ENCODE measurements around the gene RNF186. TPM values are rescaled to one million over a fixed set of nuclear protein-coding genes. Genes with fewer than 3 reads are reported as not detected.
"Not testable (repeated sequence)": the region's sequence is repeated elsewhere in the genome, so short reads cannot be mapped to it uniquely, and the experiment has no call there.

RNF186 gene
- total RNA-seq, 4 donors from 2014 or later = 0.24 TPM; not detected in 3

- DNase-seq = no peak
- ATAC-seq = no peak
- in situ Hi-C loops (cut with MboI; ENCODE audit: low sequenced_read_pairs in 4 of 4) (no loop called here), intact Hi-C loops (cut with DNase I; ENCODE audit: low total_unique reads) (no loop called here)
- TF ChIP-seq CTCF (IDR thresholded peaks at IDR 0.05 in 4 of 5, conservative IDR thresholded peaks at IDR 0.05 in 1 of 5) = no peak
- TF ChIP-seq POLR2A (IDR thresholded peaks at IDR 0.05) = no peak
- Histone ChIP-seq H3K4me3 (no peak overlapping the region), H3K27ac (no peak overlapping the region), H3K9me3 (no peaks in the 10 kb centered on the region), H3K4me1 (no peaks in the 10 kb centered on the region), H3K36me3 (no peaks in the 10 kb centered on the region), H3K27me3 (no peaks in the 10 kb centered on the region)
Measured at GRCh38 chr1:19794583-19794982, 20.5 kb downstream of the RNF186 start.

GRCh38 chr1:19793360-19794046 is 21.6 kb downstream of the RNF186 start:
- Histone ChIP-seq H3K27me3 (no peaks in the 10 kb centered on the region), H3K4me1 (no peaks in the 10 kb centered on the region), H3K36me3 (no peaks in the 10 kb centered on the region), H3K27ac (no peak overlapping the region), H3K4me3 (no peak overlapping the region), H3K9me3 (no peaks in the 10 kb centered on the region)
- no peak for ATAC-seq
- no peak for DNase-seq
- intact Hi-C loops (cut with DNase I; ENCODE audit: low total_unique reads) (no loop called here), in situ Hi-C loops (cut with MboI; ENCODE audit: low sequenced_read_pairs in 4 of 4) (no loop called here)
- no peak for TF ChIP-seq POLR2A (IDR thresholded peaks at IDR 0.05)
- TF ChIP-seq CTCF (IDR thresholded peaks at IDR 0.05 in 4 of 5, conservative IDR thresholded peaks at IDR 0.05 in 1 of 5) = no peak

GRCh38 chr1:19792237-19793002 is 22.7 kb downstream of the RNF186 start:
- Histone ChIP-seq H3K9me3 (no peaks in the 10 kb centered on the region), H3K27me3 (no peaks in the 10 kb centered on the region), H3K36me3 (no peaks in the 10 kb centered on the region), H3K4me3 (no peak overlapping the region), H3K4me1 (no peaks in the 10 kb centered on the region), H3K27ac (no peak overlapping the region)
- DNase-seq (no peak), ATAC-seq (no peak)
- in situ Hi-C loops (cut with MboI; ENCODE audit: low sequenced_read_pairs in 4 of 4) = no loop called here
- TF ChIP-seq CTCF (IDR thresholded peaks at IDR 0.05 in 4 of 5, conservative IDR thresholded peaks at IDR 0.05 in 1 of 5) = no peak
- no peak for TF ChIP-seq POLR2A (IDR thresholded peaks at IDR 0.05)
- intact Hi-C loops (cut with DNase I; ENCODE audit: low total_unique reads) = no loop called here

DNA sequence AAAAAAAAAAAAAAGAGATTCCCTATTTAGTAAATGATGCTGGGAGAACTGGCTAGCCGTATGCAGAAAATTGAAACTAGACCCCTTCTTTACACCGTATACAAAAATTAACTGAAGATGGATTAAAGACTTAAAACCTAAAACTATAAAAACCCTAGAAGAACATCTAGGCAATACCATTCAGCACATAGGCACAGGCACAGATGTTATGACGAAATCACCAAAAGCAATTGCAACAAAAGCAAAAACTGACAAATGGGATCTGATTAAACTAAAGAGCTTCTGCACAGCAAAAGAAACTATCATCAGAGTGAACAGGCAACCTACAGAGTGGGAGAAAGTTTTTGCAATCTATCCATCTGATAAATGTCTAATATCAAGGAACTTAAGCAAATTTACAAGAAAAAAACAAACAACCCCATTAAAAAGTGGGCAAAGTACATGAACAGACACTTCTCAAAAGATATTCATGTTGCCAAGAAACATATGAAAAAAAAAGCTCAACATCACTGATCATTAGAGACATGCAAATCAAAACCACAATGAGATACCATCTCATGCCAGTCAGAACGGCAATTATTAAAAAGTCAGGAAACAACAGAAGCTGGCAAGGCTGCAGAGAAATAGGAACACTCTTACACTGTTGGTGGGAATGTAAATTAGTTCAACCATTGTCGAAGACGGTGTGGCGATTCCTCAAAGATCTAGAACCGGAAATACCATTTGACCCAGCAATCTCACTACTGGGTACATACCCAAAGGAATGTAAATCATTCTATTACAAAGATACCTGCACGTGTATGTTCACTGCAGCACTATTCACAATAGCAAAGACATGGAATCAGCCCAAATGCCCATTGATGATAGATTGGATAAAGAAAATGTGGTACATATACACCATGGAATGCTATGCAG is 24.8 kb downstream of the RNF186 start:
- in situ Hi-C loops (cut with MboI; ENCODE audit: low sequenced_read_pairs in 4 of 4); H3K9me3 ChIP-seq; H3K4me1 ChIP-seq; ATAC-seq; H3K27ac ChIP-seq; intact Hi-C loops (cut with DNase I; ENCODE audit: low total_unique reads); H3K27me3 ChIP-seq; H3K4me3 ChIP-seq; H3K36me3 ChIP-seq; DNase-seq: not testable (repeated sequence)

DNA sequence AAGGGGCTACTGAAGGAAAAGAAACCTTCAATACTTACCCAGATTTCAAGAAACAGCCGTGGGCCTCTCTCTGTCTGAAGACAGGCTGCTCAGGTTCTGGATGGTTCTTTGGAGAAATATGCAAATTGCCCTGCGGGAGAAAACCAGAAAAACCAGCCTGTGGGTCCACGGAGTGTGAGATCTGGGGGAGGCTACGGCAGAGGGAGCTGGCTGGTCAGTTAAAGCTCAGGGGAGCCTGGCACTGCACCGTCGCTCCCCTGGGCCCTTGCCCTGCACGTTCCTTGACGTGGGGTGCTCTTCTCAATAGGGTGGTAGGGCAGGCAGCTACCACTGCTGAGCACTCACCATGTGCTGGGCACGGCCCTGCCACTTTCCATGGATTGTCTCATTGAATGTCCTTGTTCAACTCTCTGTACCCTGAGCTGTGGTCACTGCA is 28.1 kb downstream of the RNF186 start:
- H3K4me1 ChIP-seq = no peaks in the 10 kb centered on the region
- H3K36me3 ChIP-seq = no peaks in the 10 kb centered on the region

More for the DNA sequence above, 28.1 kb downstream of the RNF186 start:
- Histone ChIP-seq H3K27me3 (no peaks in the 10 kb centered on the region), H3K4me3 (no peak overlapping the region), H3K9me3 (no peaks in the 10 kb centered on the region), H3K27ac (no peak overlapping the region)
- in situ Hi-C loops (cut with MboI; ENCODE audit: low sequenced_read_pairs in 4 of 4) (no loop called here), intact Hi-C loops (cut with DNase I; ENCODE audit: low total_unique reads) (no loop called here)
- DNase-seq (no peak), ATAC-seq (no peak)
- TF ChIP-seq CTCF (IDR thresholded peaks at IDR 0.05 in 4 of 5, conservative IDR thresholded peaks at IDR 0.05 in 1 of 5) (no peak), POLR2A (IDR thresholded peaks at IDR 0.05) (no peak)

All from gastrocnemius medialis (tissue), 4 donors.